ENCODE measurements around the gene RAPGEF6. TPM values are rescaled to one million over a fixed set of nuclear protein-coding genes. Genes with fewer than 3 reads are reported as not detected.

RAPGEF6 gene
- total and polyA plus RNA-seq, 2 experiments from 2014 or later: 9.5 to 20.3 TPM

DNA sequence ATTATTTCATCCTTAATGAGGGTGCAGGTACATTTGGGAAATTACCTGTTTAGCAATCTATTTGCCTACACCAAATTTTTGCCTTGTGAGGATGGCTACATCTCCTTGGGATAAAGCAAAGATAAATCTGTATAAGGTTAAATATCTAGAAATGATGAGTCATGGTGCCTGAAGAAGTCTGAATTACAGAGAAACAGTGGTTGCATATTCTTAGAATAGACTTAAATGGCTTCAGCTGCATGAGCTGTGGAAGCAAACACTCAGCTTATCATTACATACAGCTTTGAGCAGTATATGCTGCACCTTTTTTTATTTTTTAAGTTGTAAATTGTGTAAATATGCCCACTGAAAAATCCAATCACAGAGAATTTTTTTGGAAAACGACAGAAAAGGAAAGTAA, 153.5 kb downstream of the RAPGEF6 start:
- Mint-ChIP-seq H3K27ac (peak overlapping the region; percentile 88), H3K27me3 (ENCODE audit: insufficient read depth, low read depth, poor library complexity) (peaks cover 3% of the 10 kb centered on the region), H3K4me3 (no peak overlapping the region), H3K36me3 (ENCODE audit: low read depth) (peaks cover 14% of the 10 kb centered on the region; the same call in 2 of the 3 replicates), H3K4me1 (no peaks in the 10 kb centered on the region), H3K9me3 (no peaks in the 10 kb centered on the region)
- no peak overlapping the region for H3K4me3 ChIP-seq
- H3K27me3 ChIP-seq (ENCODE audit: insufficient read depth): no peaks in the 10 kb centered on the region
- TF ChIP-seq, protein P1, sequence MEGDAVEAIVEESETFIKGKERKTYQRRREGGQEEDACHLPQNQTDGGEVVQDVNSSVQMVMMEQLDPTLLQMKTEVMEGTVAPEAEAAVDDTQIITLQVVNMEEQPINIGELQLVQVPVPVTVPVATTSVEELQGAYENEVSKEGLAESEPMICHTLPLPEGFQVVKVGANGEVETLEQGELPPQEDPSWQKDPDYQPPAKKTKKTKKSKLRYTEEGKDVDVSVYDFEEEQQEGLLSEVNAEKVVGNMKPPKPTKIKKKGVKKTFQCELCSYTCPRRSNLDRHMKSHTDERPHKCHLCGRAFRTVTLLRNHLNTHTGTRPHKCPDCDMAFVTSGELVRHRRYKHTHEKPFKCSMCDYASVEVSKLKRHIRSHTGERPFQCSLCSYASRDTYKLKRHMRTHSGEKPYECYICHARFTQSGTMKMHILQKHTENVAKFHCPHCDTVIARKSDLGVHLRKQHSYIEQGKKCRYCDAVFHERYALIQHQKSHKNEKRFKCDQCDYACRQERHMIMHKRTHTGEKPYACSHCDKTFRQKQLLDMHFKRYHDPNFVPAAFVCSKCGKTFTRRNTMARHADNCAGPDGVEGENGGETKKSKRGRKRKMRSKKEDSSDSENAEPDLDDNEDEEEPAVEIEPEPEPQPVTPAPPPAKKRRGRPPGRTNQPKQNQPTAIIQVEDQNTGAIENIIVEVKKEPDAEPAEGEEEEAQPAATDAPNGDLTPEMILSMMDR (conservative IDR thresholded peaks at IDR 0.05; ENCODE audit: low read depth in 2 of 2): no peak
- TF ChIP-seq EZH2phosphoT487 (IDR thresholded peaks at IDR 0.05; ENCODE audit: unreplicated experiment): no peak
- no peak for TF ChIP-seq POLR2AphosphoS5 (IDR thresholded peaks at IDR 0.05; ENCODE audit: low read depth)
- TF ChIP-seq, protein P2, sequence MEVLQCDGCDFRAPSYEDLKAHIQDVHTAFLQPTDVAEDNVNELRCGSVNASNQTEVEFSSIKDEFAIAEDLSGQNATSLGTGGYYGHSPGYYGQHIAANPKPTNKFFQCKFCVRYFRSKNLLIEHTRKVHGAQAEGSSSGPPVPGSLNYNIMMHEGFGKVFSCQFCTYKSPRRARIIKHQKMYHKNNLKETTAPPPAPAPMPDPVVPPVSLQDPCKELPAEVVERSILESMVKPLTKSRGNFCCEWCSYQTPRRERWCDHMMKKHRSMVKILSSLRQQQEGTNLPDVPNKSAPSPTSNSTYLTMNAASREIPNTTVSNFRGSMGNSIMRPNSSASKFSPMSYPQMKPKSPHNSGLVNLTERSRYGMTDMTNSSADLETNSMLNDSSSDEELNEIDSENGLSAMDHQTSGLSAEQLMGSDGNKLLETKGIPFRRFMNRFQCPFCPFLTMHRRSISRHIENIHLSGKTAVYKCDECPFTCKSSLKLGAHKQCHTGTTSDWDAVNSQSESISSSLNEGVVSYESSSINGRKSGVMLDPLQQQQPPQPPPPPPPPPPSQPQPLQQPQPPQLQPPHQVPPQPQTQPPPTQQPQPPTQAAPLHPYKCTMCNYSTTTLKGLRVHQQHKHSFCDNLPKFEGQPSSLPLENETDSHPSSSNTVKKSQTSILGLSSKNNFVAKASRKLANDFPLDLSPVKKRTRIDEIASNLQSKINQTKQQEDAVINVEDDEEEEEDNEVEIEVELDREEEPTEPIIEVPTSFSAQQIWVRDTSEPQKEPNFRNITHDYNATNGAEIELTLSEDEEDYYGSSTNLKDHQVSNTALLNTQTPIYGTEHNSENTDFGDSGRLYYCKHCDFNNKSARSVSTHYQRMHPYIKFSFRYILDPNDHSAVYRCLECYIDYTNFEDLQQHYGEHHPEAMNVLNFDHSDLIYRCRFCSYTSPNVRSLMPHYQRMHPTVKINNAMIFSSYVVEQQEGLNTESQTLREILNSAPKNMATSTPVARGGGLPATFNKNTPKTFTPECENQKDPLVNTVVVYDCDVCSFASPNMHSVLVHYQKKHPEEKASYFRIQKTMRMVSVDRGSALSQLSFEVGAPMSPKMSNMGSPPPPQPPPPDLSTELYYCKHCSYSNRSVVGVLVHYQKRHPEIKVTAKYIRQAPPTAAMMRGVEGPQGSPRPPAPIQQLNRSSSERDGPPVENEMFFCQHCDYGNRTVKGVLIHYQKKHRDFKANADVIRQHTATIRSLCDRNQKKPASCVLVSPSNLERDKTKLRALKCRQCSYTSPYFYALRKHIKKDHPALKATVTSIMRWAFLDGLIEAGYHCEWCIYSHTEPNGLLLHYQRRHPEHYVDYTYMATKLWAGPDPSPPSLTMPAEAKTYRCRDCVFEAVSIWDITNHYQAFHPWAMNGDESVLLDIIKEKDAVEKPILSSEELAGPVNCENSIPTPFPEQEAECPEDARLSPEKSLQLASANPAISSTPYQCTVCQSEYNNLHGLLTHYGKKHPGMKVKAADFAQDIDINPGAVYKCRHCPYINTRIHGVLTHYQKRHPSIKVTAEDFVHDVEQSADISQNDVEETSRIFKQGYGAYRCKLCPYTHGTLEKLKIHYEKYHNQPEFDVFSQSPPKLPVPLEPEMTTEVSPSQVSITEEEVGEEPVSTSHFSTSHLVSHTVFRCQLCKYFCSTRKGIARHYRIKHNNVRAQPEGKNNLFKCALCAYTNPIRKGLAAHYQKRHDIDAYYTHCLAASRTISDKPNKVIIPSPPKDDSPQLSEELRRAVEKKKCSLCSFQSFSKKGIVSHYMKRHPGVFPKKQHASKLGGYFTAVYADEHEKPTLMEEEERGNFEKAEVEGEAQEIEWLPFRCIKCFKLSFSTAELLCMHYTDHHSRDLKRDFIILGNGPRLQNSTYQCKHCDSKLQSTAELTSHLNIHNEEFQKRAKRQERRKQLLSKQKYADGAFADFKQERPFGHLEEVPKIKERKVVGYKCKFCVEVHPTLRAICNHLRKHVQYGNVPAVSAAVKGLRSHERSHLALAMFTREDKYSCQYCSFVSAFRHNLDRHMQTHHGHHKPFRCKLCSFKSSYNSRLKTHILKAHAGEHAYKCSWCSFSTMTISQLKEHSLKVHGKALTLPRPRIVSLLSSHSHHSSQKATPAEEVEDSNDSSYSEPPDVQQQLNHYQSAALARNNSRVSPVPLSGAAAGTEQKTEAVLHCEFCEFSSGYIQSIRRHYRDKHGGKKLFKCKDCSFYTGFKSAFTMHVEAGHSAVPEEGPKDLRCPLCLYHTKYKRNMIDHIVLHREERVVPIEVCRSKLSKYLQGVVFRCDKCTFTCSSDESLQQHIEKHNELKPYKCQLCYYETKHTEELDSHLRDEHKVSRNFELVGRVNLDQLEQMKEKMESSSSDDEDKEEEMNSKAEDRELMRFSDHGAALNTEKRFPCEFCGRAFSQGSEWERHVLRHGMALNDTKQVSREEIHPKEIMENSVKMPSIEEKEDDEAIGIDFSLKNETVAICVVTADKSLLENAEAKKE (CRISPR knock-in tag; IDR thresholded peaks at IDR 0.05): no peak
- no peak for TF ChIP-seq STAT1 (IDR thresholded peaks at IDR 0.05; ENCODE audit: unreplicated experiment)
- TF ChIP-seq, protein P3, sequence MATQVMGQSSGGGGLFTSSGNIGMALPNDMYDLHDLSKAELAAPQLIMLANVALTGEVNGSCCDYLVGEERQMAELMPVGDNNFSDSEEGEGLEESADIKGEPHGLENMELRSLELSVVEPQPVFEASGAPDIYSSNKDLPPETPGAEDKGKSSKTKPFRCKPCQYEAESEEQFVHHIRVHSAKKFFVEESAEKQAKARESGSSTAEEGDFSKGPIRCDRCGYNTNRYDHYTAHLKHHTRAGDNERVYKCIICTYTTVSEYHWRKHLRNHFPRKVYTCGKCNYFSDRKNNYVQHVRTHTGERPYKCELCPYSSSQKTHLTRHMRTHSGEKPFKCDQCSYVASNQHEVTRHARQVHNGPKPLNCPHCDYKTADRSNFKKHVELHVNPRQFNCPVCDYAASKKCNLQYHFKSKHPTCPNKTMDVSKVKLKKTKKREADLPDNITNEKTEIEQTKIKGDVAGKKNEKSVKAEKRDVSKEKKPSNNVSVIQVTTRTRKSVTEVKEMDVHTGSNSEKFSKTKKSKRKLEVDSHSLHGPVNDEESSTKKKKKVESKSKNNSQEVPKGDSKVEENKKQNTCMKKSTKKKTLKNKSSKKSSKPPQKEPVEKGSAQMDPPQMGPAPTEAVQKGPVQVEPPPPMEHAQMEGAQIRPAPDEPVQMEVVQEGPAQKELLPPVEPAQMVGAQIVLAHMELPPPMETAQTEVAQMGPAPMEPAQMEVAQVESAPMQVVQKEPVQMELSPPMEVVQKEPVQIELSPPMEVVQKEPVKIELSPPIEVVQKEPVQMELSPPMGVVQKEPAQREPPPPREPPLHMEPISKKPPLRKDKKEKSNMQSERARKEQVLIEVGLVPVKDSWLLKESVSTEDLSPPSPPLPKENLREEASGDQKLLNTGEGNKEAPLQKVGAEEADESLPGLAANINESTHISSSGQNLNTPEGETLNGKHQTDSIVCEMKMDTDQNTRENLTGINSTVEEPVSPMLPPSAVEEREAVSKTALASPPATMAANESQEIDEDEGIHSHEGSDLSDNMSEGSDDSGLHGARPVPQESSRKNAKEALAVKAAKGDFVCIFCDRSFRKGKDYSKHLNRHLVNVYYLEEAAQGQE (IDR thresholded peaks at IDR 0.05; ENCODE audit: unreplicated experiment): no peak
- TF ChIP-seq ZNF331 (CRISPR knock-in tag; IDR thresholded peaks at IDR 0.05; ENCODE audit: low read depth): no peak
- TF ChIP-seq ZNF114 (CRISPR knock-in tag; IDR thresholded peaks at IDR 0.05): no peak
- TF ChIP-seq, protein P4, sequence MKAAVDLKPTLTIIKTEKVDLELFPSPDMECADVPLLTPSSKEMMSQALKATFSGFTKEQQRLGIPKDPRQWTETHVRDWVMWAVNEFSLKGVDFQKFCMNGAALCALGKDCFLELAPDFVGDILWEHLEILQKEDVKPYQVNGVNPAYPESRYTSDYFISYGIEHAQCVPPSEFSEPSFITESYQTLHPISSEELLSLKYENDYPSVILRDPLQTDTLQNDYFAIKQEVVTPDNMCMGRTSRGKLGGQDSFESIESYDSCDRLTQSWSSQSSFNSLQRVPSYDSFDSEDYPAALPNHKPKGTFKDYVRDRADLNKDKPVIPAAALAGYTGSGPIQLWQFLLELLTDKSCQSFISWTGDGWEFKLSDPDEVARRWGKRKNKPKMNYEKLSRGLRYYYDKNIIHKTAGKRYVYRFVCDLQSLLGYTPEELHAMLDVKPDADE (IDR thresholded peaks at IDR 0.05): no peak
- TF ChIP-seq NANOG (IDR thresholded peaks at IDR 0.05; ENCODE audit: borderline replicate concordance): no peak
- no peak for TF ChIP-seq EZH2 (IDR thresholded peaks at IDR 0.05; ENCODE audit: low read depth, unreplicated experiment)
- no peak for TF ChIP-seq CREB1 (CRISPR knock-in tag; IDR thresholded peaks at IDR 0.05; ENCODE audit: low read depth)
- TF ChIP-seq JUNB (IDR thresholded peaks at IDR 0.05; ENCODE audit: unreplicated experiment): no peak
- no peaks in the 10 kb centered on the region; the same call in 1 of the 2 replicates for H3K36me3 ChIP-seq (ENCODE audit: insufficient read depth)
- no peaks in the 10 kb centered on the region; the same call in 1 of the 2 replicates for H4K20me1 ChIP-seq (replicated peaks; ENCODE audit: insufficient read depth)
- no peak for ATAC-seq
- no peaks in the 10 kb centered on the region for H3F3A ChIP-seq (replicated peaks; ENCODE audit: low read depth)
- DNase-seq (ENCODE audit: low spot score): no peak
- no peak overlapping the region for H3K27ac ChIP-seq (ENCODE audit: low read depth)
- no peak overlapping the region for H3K4me2 ChIP-seq
- no peaks in the 10 kb centered on the region for H3K9me2 ChIP-seq (ENCODE audit: insufficient read depth)
- no peak overlapping the region for H2AFZ ChIP-seq
- H3K79me2 ChIP-seq (replicated peaks; ENCODE audit: insufficient read depth): no peaks in the 10 kb centered on the region
- H3K4me1 ChIP-seq (ENCODE audit: insufficient read depth): no peaks in the 10 kb centered on the region

Data from GM23338 (cell line).